ENCODE data around the gene RNF150. TPM values are rescaled to one million over a fixed set of nuclear protein-coding genes. Genes with fewer than 3 reads are reported as not detected.

The RNF150 gene
- total and polyA plus RNA-seq, 2 of the 4 experiments (the other 2 are of a cell fraction): 6.2 to 18.1 TPM

GRCh38 chr4:141075553-141075952 lies 57.7 kb downstream of the RNF150 start:
- H3K56ac ChIP-seq (ENCODE audit: extremely low read depth, insufficient read depth, low read length): no peak overlapping the region
- CTCF ChIA-PET: no interaction called here
- H3K9ac ChIP-seq (ENCODE audit: low read depth, low read length): no peak overlapping the region
- H4K8ac ChIP-seq (ENCODE audit: low read depth in 2 of 2, low read length in 2 of 2): no peak overlapping the region
- no TSS peak for BruUV-seq (replicated peaks)
- H4K91ac ChIP-seq (ENCODE audit: insufficient read depth, low read depth, low read length): no peak overlapping the region
- no peak overlapping the region for H3K14ac ChIP-seq (replicated peaks; ENCODE audit: low read depth, low read length)
- H3K18ac ChIP-seq (ENCODE audit: low read depth, low read length): no peak overlapping the region
- no peak overlapping the region for H3K4me3 ChIP-seq (ENCODE audit: insufficient read depth, low read depth, low read length)
- no peak for TF ChIP-seq MAFK (IDR thresholded peaks at IDR 0.05; ENCODE audit: low read depth, low read length)
- TF ChIP-seq NFE2L2 (IDR thresholded peaks at IDR 0.05; ENCODE audit: low read depth, low read length): peak; percentile 86
- TF ChIP-seq BHLHE40 (IDR thresholded peaks at IDR 0.05; ENCODE audit: low read depth, low read length): no peak
- TF ChIP-seq RAD21 (IDR thresholded peaks at IDR 0.05; ENCODE audit: low read length): no peak
- TF ChIP-seq CHD1 (IDR thresholded peaks at IDR 0.05; ENCODE audit: low read depth, low read length): no peak
- H2BK15ac ChIP-seq (ENCODE audit: low read depth, low read length): no peak overlapping the region
- no peak overlapping the region for H3K27ac ChIP-seq (ENCODE audit: insufficient read depth, low read length)
- peaks cover 3% of the 10 kb centered on the region; the same call in 1 of the 2 replicates for H3K4me1 ChIP-seq (ENCODE audit: control insufficient read depth, insufficient read depth, low read length)
- no peak overlapping the region for H2AFZ ChIP-seq (replicated peaks; ENCODE audit: low read length, poor library complexity)
- dilution Hi-C loops (cut with HindIII; ENCODE audit: low sequenced_read_pairs, unreplicated experiment): no loop called here
- ATAC-seq (ENCODE audit: low read depth): no peak
- no peak overlapping the region for H3K4me2 ChIP-seq (ENCODE audit: low read depth, low read length)
- no peak overlapping the region for H4K5ac ChIP-seq (ENCODE audit: low read depth, low read length)
- H4K20me1 ChIP-seq (ENCODE audit: insufficient read depth, low read length): no peaks in the 10 kb centered on the region
- peaks cover 0 to 5% of the 10 kb centered on the region in 2 experiments; a peak in 1 of 4 replicates for H3K79me1 ChIP-seq (ENCODE audit: low read depth in 1 of 2, low read length in 2 of 2)
- H3K27me3 ChIP-seq (ENCODE audit: control insufficient read depth, insufficient read depth, low read length): no peaks in the 10 kb centered on the region
- H3K4ac ChIP-seq (ENCODE audit: low read depth, low read length): no peak overlapping the region
- in situ Hi-C loops (cut with MboI; ENCODE audit: low sequenced_read_pairs): no loop called here
- H3K9me3 ChIP-seq (ENCODE audit: control insufficient read depth, insufficient read depth, low read length): no peaks in the 10 kb centered on the region
- no peak for DNase-seq
- intact Hi-C loops (cut with micrococcal nuclease): no loop called here
- H2BK20ac ChIP-seq (ENCODE audit: low read depth, low read length): no peak overlapping the region
- H2BK120ac ChIP-seq (ENCODE audit: low read depth, low read length): no peak overlapping the region
- H2AK9ac ChIP-seq (replicated peaks; ENCODE audit: low read depth, low read length, poor library complexity): no peak overlapping the region
- no peaks in the 10 kb centered on the region for H3K36me3 ChIP-seq (ENCODE audit: control insufficient read depth, insufficient read depth, low read length)
- POLR2A ChIA-PET (ENCODE audit: unreplicated experiment): no interaction called here
- H2AK5ac ChIP-seq (ENCODE audit: low read depth, low read length): no peak overlapping the region
- H2BK5ac ChIP-seq (ENCODE audit: low read depth, low read length, poor library complexity, severe bottlenecking): no peak overlapping the region
- no peak overlapping the region for H3K23ac ChIP-seq (ENCODE audit: low read depth, low read length)
- no peaks in the 10 kb centered on the region for H3K9me1 ChIP-seq (ENCODE audit: insufficient read depth, low read length)
